ENCODE measurements around the gene TIGD3.

Gene TIGD3

DNA sequence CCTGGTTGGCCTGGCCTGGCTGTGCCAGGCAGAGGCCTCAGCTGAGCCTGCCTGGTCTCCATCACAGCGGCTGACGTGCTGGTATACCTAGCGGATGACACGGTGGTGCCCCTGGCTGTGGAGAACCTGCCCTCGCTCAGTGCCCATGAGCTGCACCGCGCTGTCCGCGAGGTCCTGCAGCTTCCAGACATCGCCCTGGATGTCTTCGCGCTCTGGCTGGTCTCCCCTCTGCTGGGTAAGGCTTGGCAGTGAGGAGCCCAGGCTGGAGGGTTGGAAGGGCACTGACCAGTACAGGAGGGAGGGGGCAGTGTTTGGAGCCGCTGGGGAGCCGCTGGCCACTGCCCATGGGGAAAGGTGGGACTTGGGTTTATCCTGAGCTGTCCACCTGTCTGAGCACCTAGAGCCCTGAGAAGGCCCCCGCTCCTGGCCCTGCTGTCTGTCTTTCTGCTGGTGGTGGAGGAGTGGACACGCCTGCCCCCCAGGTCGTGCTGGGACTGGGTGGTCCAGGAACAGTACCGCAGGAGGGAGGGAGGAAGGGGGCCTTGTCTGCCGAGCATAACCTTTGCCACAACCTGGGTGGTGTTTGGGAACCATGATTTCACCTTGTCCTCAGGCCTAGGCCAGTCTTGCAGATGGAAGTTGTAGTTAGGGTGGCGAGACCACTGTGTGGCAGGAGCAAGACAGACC, 34.9 kb downstream of the TIGD3 start:
- no peak for DNase-seq (ENCODE audit: low read depth in 2 of 3, low spot score in 1 of 3)

DNA sequence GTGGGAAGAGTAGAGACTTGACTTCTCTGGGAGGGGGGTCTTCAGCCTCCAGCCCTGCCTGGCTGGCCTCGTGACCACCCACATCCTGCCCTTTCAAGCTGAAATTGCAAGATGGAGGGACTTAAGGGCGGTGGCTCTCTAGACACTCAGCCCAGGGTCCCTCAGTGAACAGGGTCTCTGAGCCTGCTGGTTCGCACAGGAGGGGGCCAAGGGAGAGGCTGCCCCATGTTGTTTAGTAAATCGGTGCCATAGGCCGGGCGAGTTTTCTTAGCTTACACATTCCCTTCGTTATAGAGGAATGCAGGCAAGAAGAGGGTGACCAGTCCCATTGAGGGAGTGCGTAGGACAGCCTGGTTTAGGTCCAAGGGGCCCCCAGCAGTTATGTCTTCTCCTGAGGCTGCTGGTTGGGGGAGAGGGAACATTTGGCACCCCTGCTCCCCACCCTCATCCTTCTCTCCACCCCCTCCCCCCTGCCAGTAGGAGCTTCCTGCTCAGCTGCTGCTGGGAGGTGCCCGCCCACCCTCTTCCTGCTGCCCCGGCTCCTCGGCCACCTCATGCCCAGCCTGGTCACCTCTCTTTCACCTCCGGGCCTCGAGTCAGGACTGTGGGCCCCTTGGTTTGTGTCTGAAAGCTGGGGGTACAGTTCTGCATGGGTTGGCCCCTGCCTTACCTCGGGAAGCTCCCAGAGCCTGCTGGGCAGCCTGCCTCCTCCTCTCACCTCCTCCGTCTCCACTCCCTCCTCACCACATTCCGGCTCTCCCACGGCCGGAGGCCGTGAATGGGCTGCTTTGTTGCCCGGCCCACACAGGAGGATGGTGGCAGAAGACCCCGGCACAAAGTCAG, 35.8 kb downstream of the TIGD3 start:
- no peak for DNase-seq (ENCODE audit: low read depth in 2 of 3, low spot score in 1 of 3)

DNA sequence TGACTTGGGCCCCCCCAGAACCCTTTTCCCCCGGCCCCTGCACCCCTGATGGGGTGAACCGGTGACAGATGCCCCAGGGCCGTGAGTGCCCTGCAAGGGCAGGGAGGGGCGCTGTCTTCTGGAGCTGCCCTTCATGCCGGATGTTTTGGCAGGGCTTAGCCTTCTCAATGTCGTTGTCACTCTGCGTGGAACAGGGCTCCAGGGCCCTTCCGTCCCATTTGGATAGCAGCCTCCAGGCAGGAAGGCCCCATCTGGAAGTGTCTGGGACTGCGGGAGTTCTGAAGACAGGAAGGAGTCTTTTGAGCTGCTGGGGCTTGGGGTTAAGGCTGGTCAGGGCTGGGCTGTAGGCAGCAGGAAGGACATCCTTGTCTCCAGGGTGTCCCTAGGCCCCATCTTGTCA, 36.4 kb downstream of the TIGD3 start:
- DNase-seq (ENCODE audit: low read depth in 2 of 3, low spot score in 1 of 3), result no peak

DNA sequence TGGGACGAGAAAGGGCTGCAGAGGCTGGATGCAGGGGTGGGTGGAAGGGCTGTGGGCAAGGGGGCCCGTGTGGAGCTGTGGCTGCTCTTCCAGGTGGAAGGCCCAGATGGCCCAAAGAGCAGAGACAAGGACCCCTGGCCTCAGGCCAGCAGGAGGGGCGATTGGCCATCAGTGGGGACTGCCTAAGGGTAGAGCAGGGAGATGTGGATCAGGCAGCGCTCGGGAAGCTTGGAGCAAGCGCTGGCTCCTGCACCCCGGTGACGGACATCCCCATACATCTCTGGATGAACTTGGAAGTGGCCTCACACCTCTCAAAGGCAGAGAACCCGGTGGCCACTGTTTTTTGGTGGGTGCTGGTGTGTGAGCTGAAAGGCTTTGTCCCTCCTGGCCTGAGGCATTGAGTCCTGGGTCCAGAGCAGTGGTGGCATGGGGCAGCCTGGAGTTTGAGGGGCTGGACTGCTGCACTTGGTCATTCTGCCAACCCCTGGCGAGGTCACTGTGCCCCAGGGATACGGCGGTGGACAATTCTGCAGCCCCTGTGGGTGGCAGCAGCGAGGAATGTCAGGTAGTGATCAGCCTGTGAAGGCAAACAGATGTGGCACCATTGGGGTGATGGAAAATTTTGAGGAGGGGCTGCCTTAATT, 37.8 kb downstream of the TIGD3 start:
- no peak for DNase-seq (ENCODE audit: low read depth in 2 of 3, low spot score in 1 of 3)

DNA sequence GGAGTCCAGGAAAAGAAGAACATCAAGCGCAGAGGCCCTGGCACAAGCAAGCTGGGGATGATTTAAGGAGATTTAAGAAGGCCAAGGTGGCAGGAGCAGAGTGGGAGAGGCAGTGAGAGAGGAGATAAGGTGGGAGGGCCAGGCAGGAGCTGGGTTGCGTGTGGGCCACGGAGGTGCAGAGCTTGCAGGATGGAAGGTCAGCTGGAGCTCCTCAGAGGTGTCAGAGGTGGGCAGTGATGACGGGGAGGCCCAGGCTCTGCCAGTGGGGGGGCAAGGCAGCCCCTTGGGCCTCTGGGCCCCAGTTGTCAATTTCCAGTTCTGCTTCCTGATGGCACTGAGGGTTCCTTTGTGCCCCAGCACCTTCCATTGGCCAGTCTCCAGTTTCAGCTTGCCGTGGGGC, 38.3 kb downstream of the TIGD3 start:
- no peak for DNase-seq (ENCODE audit: low read depth in 2 of 3, low spot score in 1 of 3)

DNA sequence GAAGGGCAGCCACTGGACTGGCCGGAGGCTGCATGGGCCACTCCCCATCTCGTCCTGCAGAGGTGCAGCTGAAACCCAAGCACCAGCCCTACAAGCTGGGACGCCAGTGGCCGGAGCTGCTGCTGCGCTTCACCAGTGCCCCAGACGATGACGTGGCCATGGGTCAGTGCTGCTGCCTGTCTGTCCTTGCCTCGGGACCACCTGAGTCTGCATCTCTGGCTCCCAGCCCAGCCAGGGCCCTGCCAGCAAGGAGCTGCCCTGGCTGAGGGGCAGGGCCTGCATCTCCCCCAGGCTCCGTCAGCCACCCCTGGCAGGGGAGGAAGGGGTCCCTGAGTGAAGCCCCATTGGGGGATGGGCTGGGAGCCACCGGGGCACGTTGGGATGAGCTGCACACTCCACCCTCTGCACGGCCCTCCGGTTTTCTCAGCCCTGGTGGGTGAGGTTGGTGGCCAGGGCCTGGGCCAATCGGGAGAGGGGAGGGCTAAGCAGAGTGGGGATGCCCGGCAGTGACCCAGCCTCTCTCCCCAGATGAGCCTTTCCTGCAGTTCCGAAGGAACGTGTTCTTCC, 39.0 kb downstream of the TIGD3 start:
- no peak for DNase-seq (ENCODE audit: low read depth in 2 of 3, low spot score in 1 of 3)

DNA sequence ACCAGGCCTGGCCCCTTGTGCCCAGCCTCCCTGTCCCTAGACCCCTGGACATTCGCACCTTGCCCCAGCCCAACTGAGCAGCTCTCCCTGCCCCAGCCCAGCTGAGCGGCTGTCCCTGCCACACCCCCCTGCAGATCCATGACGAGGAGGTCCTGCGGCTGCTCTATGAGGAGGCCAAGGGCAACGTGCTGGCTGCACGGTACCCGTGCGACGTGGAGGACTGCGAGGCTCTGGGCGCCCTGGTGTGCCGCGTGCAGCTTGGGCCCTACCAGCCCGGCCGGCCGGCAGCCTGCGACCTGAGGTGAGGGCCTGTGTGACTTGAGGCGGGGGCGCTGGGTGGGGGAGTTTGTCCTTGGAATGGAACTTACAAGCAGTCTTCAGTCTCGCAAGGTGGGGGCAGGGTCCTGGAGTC, 39.6 kb downstream of the TIGD3 start:
- no peak for DNase-seq (ENCODE audit: low read depth in 2 of 3, low spot score in 1 of 3)

DNA sequence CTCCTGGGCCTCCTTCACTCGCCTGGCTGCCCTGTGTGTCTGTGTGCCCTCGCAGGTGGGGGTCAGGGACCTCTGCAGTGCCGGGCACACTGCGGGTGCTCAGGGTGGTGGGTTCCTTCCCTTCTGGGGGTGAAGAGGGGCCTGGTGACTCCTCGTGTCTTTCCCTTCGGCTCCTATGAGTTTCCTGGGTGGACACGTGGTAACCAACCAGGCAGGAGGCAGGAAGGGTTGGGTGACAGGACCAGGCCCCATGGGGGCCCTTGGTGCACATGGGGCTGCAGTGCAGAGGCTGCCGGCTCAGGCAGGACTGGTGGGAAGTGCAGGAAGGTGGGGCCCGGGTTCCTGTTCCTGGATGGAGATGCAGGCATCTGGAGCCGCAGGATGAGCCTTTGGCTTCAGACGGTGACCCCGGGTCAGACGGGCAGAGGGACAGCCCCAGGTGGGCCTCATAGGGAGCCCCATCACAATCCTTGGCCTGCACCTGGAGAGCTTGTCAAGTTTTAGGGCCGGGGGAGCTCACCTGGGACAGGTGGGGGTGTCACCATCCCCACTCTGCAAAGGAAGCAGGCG, 41.5 kb downstream of the TIGD3 start:
- no peak for DNase-seq (ENCODE audit: low read depth in 2 of 3, low spot score in 1 of 3)

DNA sequence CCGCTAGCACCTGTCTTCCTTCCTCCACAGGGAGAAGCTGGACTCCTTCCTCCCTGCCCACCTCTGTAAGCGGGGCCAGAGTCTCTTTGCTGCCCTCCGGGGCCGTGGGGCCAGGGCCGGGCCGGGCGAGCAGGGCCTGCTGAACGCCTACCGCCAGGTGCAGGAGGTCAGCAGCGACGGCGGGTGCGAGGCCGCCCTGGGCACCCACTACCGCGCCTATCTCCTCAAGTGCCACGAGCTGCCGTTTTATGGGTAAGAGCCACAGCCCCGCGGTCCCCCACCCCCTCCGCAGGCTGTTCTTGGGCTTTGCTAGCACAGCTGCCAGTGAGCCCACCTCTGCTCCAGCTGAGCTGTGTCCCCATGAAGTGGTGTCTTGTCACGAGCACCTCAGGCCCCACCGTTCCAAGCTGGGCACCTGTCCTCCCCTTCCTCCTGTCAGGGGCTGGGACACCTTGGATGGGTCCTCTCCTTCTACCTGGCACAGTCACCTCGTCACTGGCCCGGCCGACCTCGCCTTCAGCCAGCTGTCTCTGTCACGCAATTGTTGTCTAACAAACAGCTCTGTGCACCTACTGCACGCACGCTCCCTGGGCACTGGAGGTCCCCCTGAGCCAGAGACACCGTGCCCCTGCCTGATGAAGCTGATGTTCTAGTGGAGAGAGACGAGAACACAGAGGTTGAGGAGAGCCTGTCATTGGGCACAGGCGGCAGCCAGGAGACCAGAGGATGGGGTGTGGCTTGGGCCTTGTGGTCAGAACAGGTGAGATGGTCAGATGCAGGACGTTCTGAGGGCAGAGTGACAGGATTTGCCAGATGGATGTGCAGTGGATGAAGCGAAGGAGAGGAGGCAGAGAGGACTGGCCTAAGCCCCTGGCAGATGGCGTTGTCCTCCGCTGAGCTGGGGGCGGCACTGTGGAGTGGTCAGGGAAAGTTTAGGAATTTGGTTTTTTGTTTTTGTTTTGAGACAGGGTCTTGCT, 42.5 kb downstream of the TIGD3 start:
- DNase-seq (ENCODE audit: low read depth in 2 of 3, low spot score in 1 of 3), result no peak

DNA sequence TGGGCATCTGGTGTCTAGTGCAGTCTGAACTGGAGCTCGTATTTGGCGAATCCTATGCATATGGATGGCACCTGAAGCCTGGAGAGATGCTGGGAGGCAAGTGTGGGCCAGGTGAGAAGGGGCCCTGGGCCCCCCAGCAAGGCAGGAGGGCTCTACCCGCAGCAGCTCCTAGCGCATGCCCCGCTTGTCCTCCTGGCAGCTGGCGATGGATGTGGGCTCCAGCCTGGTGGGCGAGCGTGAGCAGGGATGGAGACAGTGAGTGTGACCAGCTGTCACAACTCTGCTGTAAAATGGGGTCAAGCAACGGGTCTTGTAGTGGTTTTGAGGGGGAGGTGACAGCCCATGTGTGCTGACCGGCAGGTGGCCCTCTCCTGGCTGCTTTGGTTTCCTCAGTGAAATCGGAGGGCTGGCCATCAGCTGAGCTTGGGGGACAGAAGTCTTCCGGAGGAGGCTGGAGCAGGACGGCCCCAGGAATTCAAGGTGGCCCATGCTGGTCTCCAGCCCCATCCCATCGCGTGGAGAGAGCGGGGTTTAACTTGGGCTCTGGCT, 43.9 kb downstream of the TIGD3 start:
- no peak for DNase-seq (ENCODE audit: low read depth in 2 of 3, low spot score in 1 of 3)

DNA sequence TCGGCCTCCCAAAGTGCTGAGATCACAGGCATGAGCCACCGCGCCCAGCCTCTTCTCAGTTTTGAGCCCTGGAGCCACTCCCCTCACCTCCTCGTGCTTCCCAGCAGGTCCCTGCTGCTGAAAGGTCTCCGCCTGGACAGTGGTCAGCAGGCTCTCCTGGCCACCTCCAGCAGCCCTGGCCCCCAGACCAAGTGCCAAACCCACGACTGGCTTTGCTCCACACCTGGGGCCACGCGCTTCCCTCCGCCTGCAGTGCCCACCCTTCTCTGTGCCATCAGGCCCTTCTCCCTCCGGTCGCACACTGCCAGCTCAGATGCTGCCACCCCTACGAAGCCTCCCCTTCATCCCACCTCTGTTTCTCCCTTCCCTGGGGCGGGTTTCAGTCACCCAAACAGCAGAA, 44.7 kb downstream of the TIGD3 start:
- DNase-seq (ENCODE audit: low read depth in 2 of 3, low spot score in 1 of 3), result no peak

DNA sequence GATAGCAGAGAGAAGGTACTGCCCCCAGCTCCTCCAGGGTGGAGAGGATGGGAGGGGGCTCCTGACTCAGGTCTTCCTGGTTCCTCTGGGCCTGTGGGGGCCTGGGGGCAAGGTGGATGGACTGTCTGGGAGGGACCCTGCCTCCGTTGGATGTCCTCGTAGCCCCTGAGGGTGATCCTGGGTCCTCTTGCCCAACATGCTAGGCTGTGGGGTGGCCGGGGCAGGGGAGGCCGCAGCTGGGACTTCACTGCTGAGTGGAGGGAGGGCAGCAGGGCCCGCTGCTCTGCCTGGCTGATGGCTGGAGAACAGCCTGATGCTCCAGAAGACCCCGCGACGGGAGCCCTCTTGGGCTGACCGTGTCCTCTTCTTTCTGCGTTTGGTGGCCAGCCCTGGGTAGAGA, 45.3 kb downstream of the TIGD3 start:
- DNase-seq (ENCODE audit: low read depth in 2 of 3, low spot score in 1 of 3), result no peak

DNA sequence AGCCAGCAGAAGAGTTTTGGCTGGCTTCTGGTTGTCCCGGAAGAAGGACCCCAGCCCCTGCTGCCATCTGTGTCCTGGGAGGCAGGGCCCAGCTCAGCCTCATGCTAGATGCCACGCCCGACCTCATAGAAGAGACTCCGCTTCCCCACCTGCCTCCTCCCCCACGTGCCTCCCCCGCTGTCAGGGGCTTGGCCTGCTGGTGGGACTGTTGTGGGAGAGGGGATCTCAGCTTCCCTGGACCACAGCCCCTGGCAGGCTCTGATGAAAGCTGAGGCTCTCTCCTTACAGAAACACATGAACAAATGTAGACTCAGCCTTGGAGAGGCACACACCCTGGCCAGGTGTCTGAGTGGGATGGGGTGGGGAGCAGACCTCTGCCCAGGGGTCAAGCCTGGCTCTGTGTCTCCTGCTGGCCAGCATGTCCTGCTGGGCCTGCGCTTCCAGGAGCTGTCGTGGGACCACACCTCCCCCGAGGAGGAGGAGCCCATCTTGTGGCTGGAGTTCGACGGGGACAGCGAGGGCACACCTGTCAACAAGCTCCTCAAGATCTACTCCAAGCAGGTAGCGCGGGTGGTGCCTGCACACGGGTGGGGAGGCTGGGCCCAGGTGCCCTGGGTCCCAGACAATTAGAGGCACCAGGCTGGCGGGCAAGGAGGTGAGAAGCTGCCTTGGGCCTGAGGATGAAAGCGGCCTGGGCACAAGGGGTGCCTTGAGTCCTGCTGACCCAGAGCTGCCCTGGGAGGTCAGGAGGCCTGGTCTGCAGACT, 45.9 kb downstream of the TIGD3 start:
- DNase-seq (ENCODE audit: low read depth in 2 of 3, low spot score in 1 of 3), result no peak

DNA sequence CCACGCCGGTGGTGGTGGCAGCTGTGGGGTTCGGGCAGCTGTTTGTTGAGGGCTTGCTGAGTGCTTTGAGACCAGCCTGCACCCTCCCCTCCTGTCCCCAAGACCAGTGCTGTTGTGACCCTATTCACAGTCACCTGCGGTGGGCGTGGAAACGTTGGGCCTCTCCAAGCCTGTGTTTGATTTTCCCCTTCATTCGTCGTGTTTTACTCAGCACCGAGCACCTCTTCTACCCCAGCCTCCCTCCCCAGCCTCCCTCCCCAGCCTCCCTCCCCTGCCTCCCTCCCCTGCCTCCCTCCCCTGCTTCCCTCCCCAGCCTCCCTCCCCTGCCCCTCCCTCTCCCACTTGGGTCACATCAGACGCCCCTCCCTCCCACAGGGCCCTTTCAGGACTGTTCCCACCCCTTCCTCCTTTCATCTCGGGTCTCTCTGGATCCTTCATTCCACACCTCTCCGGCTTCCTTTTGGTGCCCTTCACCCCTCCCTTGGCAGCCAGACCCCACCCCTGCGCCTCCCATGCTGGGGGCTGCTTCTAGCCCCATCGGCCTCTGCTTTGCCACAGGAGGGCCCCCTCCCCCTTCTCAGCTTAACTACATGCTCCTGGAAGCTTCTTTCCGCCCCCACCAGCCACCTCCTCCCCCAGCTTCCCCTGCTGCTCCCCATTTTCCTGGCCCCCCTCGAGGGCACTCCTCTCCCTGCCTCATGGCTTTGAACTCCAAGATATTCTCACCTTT, 46.7 kb downstream of the TIGD3 start:
- no peak for DNase-seq (ENCODE audit: low read depth in 2 of 3, low spot score in 1 of 3)

DNA sequence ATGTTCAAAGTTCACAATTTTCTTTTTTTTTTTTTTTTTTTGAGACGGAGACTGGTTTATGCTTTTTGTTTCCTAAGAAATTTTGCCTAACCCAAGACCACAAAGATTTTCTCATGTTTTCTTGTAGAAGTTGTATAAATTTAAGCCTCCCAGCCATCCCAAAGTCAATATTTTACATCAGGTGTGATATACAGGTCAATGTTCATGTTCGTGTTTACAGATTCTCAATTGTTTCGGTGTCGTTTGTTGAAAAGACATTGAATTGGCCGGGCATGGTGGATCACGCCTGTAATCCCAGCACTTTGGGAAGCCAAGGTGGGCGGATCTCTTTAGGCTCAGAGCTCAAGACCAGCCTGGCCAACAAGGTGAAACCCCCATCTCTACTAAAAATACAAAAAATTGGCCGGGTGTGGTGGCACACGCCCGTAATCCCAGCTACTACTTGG, 47.3 kb downstream of the TIGD3 start:
- DNase-seq (ENCODE audit: low read depth in 2 of 3, low spot score in 1 of 3), result no peak

DNA sequence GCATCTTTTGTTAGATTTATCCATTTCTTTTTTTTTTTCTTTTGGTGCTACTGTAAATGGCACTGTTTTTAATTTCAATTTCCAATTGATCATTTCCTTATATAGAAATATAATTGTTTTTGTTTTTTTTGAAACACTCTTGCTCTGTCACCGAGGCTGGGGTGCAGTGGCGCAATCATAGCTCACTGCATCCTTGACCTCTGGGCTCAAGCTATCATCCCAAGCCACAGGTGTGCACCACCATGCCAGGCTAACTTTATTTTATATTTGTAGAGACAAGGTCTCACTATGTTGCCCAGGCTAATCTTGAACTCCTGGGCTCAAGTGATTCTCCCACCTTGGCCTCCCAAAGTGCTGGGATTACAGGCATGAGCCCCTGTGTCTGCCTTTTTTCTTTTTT, 48.2 kb downstream of the TIGD3 start:
- no peak for DNase-seq (ENCODE audit: low read depth in 2 of 3, low spot score in 1 of 3)

DNA sequence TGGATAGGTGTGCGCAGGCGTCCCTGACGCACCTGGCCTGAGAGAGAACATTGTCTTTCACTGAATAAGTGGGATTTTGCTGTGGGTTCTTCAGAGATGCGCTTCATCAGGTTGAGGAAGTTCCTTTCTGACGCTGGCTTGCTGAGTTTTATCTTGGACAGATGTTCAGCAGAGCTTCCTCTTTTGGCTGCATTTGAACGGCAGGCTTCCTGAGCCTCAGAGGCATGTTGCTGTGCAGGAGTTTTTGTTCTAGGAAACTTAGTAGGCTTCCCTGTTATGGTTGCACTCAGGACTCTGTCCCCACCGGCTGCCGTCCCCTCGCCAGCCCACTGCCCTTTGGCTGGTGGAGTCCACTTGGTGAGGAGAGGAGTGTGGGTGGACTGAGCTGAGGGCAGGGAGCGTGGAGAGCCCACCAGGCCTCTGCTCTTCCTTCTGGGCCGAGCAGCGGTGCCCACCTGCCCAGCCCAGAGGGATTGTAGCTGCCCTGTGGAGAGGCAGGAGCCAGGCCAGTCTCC, 49.1 kb downstream of the TIGD3 start:
- no peak for DNase-seq (ENCODE audit: low read depth in 2 of 3, low spot score in 1 of 3)

DNA sequence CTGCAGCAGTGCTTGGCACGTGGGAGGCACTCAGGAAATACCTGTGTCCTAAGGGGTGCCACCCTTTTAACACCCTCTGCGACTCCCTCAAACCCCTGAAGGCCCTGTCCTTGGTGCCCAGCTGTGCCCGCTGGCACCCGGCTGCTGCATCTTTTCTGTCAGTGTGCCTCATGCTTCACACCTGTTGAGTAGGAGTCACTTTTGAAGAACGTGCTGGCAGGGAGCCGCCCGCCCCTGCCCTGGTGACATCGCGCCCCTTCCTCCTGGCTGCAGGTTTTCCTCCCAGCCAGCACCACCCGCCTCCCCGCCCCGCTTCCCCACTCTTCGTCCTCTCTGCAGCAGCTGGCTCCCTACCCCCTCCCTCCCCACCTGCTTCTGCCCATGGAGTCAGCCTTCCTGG, 49.7 kb downstream of the TIGD3 start:
- DNase-seq (ENCODE audit: low read depth in 2 of 3, low spot score in 1 of 3), result no peak
